ENCODE data around the gene FEZ2. TPM values are rescaled to one million over a fixed set of nuclear protein-coding genes. Genes with fewer than 3 reads are reported as not detected.

The FEZ2 gene
- total and polyA plus RNA-seq, 7 experiments from 2014 or later = 1.7 to 21.9 (median 11.8) TPM

GRCh38 chr2:36559221-36559942 lies 38.6 kb downstream of the FEZ2 start:
- Histone ChIP-seq H3K9me3 (ENCODE audit: control insufficient read depth in 2 of 3, low read length in 3 of 3) (no peaks in the 10 kb centered on the region), H3K27ac (ENCODE audit: low read depth, low read length) (no peak overlapping the region), H3K27me3 (ENCODE audit: control insufficient read depth in 2 of 2, insufficient read depth in 2 of 2, low read length in 2 of 2) (no peaks in the 10 kb centered on the region), H3K36me3 (ENCODE audit: control insufficient read depth in 2 of 3, insufficient read depth in 3 of 3, low read length in 3 of 3) (peaks cover 0 to 16% (median 0%) of the 10 kb centered on the region in 3 experiments), H3K4me1 (ENCODE audit: control insufficient read depth in 2 of 2, insufficient read depth in 2 of 2, low read length in 2 of 2) (no peaks in the 10 kb centered on the region), H3K4me3 (ENCODE audit: low read length) (no peak overlapping the region)
- peaks cover 0 to 17% (median 5%) of the 10 kb centered on the region in 7 donors for H3K4me1 Mint-ChIP-seq
- intact Hi-C loops (cut with micrococcal nuclease) = no loop called here
- no peaks in the 10 kb centered on the region for H3K27me3 Mint-ChIP-seq
- ATAC-seq (no peak), DNase-seq (no peak)
- H3K9me3 Mint-ChIP-seq = no peaks in the 10 kb centered on the region
- ChIA-PET POLR2A (no interaction called here), CTCF (interaction anchor here (1.2 kb wide), 1 partner anchor 10 kb away, joined by 4 read pairs; no protein-coding TSS in a partner anchor)
- peak overlapping the region in 1 of 9 donors; percentile 3 for H3K27ac Mint-ChIP-seq
- peaks cover 11 to 68% (median 28%) of the 10 kb centered on the region in 5 donors for H3K36me3 Mint-ChIP-seq
- H3K4me3 Mint-ChIP-seq = no peak overlapping the region

- Mint-ChIP-seq H3K36me3 (peaks cover 8 to 73% (median 33%) of the 10 kb centered on the region in 5 donors), H3K9me3 (no peaks in the 10 kb centered on the region), H3K4me3 (no peak overlapping the region), H3K27ac (no peak overlapping the region), H3K4me1 (peaks cover 0 to 5% (median 0%) of the 10 kb centered on the region in 7 donors), H3K27me3 (no peaks in the 10 kb centered on the region)
- Histone ChIP-seq H3K9me3 (ENCODE audit: control insufficient read depth in 2 of 3, low read length in 3 of 3) (no peaks in the 10 kb centered on the region), H3K27ac (ENCODE audit: low read depth, low read length) (no peak overlapping the region), H3K4me1 (ENCODE audit: control insufficient read depth in 2 of 2, insufficient read depth in 2 of 2, low read length in 2 of 2) (no peaks in the 10 kb centered on the region), H3K4me3 (ENCODE audit: low read length) (no peak overlapping the region), H3K27me3 (ENCODE audit: control insufficient read depth in 2 of 2, insufficient read depth in 2 of 2, low read length in 2 of 2) (no peaks in the 10 kb centered on the region), H3K36me3 (ENCODE audit: control insufficient read depth in 2 of 3, insufficient read depth in 3 of 3, low read length in 3 of 3) (peaks cover 0 to 14% (median 2%) of the 10 kb centered on the region in 3 experiments)
- ATAC-seq (no peak), DNase-seq (no peak)
- POLR2A ChIA-PET = no interaction called here
- intact Hi-C loops (cut with micrococcal nuclease) = no loop called here
- CTCF ChIA-PET = no interaction called here
Observed at GRCh38 chr2:36556842-36557241, 41.1 kb downstream of the FEZ2 start.

- Mint-ChIP-seq H3K27me3 (no peaks in the 10 kb centered on the region), H3K4me3 (no peak overlapping the region), H3K9me3 (no peaks in the 10 kb centered on the region), H3K36me3 (peaks cover 8 to 74% (median 43%) of the 10 kb centered on the region in 5 donors), H3K27ac (no peak overlapping the region), H3K4me1 (peaks cover 0 to 2% (median 0%) of the 10 kb centered on the region in 7 donors)
- ChIA-PET CTCF (no interaction called here), POLR2A (no interaction called here)
- H3K4me1 ChIP-seq (ENCODE audit: control insufficient read depth in 2 of 2, insufficient read depth in 2 of 2, low read length in 2 of 2) = no peaks in the 10 kb centered on the region
- H3K36me3 ChIP-seq (ENCODE audit: control insufficient read depth in 2 of 3, insufficient read depth in 3 of 3, low read length in 3 of 3) = peaks cover 0 to 17% (median 5%) of the 10 kb centered on the region in 3 experiments
- no peak overlapping the region for H3K4me3 ChIP-seq (ENCODE audit: low read length)
- intact Hi-C loops (cut with micrococcal nuclease) = no loop called here
- no peaks in the 10 kb centered on the region for H3K27me3 ChIP-seq (ENCODE audit: control insufficient read depth in 2 of 2, insufficient read depth in 2 of 2, low read length in 2 of 2)
- DNase-seq = no peak
- H3K27ac ChIP-seq (ENCODE audit: low read depth, low read length) = no peak overlapping the region
- no peak for ATAC-seq
- no peaks in the 10 kb centered on the region for H3K9me3 ChIP-seq (ENCODE audit: control insufficient read depth in 2 of 3, low read length in 3 of 3)
Observed at GRCh38 chr2:36555789-36556188, 42.2 kb downstream of the FEZ2 start.

- POLR2A ChIA-PET = no interaction called here
- intact Hi-C loops (cut with micrococcal nuclease) = no loop called here
- H3K27me3 Mint-ChIP-seq = no peaks in the 10 kb centered on the region
Observed at GRCh38 chr2:36554531-36554930, 43.4 kb downstream of the FEZ2 start.

GRCh38 chr2:36553683-36554082 lies 44.3 kb downstream of the FEZ2 start:
- no peak overlapping the region for H3K4me3 Mint-ChIP-seq
- intact Hi-C loops (cut with micrococcal nuclease) = no loop called here
- Histone ChIP-seq H3K9me3 (ENCODE audit: control insufficient read depth in 2 of 3, low read length in 3 of 3) (no peaks in the 10 kb centered on the region), H3K36me3 (ENCODE audit: control insufficient read depth in 2 of 3, insufficient read depth in 3 of 3, low read length in 3 of 3) (peaks cover 0 to 10% (median 5%) of the 10 kb centered on the region in 3 experiments), H3K4me3 (ENCODE audit: low read length) (no peak overlapping the region), H3K4me1 (ENCODE audit: control insufficient read depth in 2 of 2, insufficient read depth in 2 of 2, low read length in 2 of 2) (peaks cover 0 to 4% of the 10 kb centered on the region in 2 donors), H3K27me3 (ENCODE audit: control insufficient read depth in 2 of 2, insufficient read depth in 2 of 2, low read length in 2 of 2) (no peaks in the 10 kb centered on the region), H3K27ac (ENCODE audit: low read depth, low read length) (no peak overlapping the region)
- H3K27me3 Mint-ChIP-seq = no peaks in the 10 kb centered on the region
- POLR2A ChIA-PET = no interaction called here
- peak overlapping the region in 1 of 9 donors; percentile 32 for H3K27ac Mint-ChIP-seq
- no peaks in the 10 kb centered on the region for H3K9me3 Mint-ChIP-seq
- CTCF ChIA-PET = no interaction called here
- peaks cover 6 to 16% (median 14%) of the 10 kb centered on the region in 7 donors for H3K4me1 Mint-ChIP-seq
- DNase-seq (no peak), ATAC-seq (peak; percentile 55)
- peaks cover 12 to 61% (median 37%) of the 10 kb centered on the region in 5 donors for H3K36me3 Mint-ChIP-seq

More at GRCh38 chr2:36554531-36554930, 43.4 kb downstream of the FEZ2 start:
- Histone ChIP-seq H3K27me3 (ENCODE audit: control insufficient read depth in 2 of 2, insufficient read depth in 2 of 2, low read length in 2 of 2) (no peaks in the 10 kb centered on the region), H3K27ac (ENCODE audit: low read depth, low read length) (no peak overlapping the region), H3K4me3 (ENCODE audit: low read length) (no peak overlapping the region), H3K9me3 (ENCODE audit: control insufficient read depth in 2 of 3, low read length in 3 of 3) (no peaks in the 10 kb centered on the region), H3K4me1 (ENCODE audit: control insufficient read depth in 2 of 2, insufficient read depth in 2 of 2, low read length in 2 of 2) (peaks cover 0 to 4% of the 10 kb centered on the region in 2 donors), H3K36me3 (ENCODE audit: control insufficient read depth in 2 of 3, insufficient read depth in 3 of 3, low read length in 3 of 3) (peaks cover 0 to 14% (median 5%) of the 10 kb centered on the region in 3 experiments)
- CTCF ChIA-PET = no interaction called here
- Mint-ChIP-seq H3K36me3 (peaks cover 12 to 66% (median 42%) of the 10 kb centered on the region in 5 donors), H3K27ac (no peak overlapping the region), H3K4me1 (peaks cover 0 to 7% (median 6%) of the 10 kb centered on the region in 7 donors), H3K9me3 (no peaks in the 10 kb centered on the region), H3K4me3 (no peak overlapping the region)
- ATAC-seq = peak; percentile 54
- DNase-seq = no peak

GRCh38 chr2:36550006-36550405 lies 48.0 kb downstream of the FEZ2 start:
- ChIA-PET CTCF (no interaction called here), POLR2A (interaction anchor here (0.6 kb wide), 1 partner anchor 9 kb away, joined by 3 read pairs; no protein-coding TSS in a partner anchor)
- Mint-ChIP-seq H3K27ac (peak overlapping the region in 3 of 9 donors; percentile 3 to 78 (median 20)), H3K4me1 (peaks cover 6 to 22% (median 18%) of the 10 kb centered on the region in 7 donors), H3K9me3 (no peaks in the 10 kb centered on the region), H3K36me3 (peaks cover 11 to 54% (median 39%) of the 10 kb centered on the region in 5 donors), H3K27me3 (no peaks in the 10 kb centered on the region), H3K4me3 (peak overlapping the region in 6 of 10 donors; percentile 14 to 69 (median 30))
- intact Hi-C loops (cut with micrococcal nuclease) = no loop called here
- H3K27me3 ChIP-seq (ENCODE audit: control insufficient read depth in 2 of 2, insufficient read depth in 2 of 2, low read length in 2 of 2) = no peaks in the 10 kb centered on the region
- H3K4me3 ChIP-seq (ENCODE audit: low read length) = no peak overlapping the region
- H3K27ac ChIP-seq (ENCODE audit: low read depth, low read length) = no peak overlapping the region
- no peak for DNase-seq
- H3K36me3 ChIP-seq (ENCODE audit: control insufficient read depth in 2 of 3, insufficient read depth in 3 of 3, low read length in 3 of 3) = peaks cover 0 to 10% (median 5%) of the 10 kb centered on the region in 3 experiments
- H3K9me3 ChIP-seq (ENCODE audit: control insufficient read depth in 2 of 3, low read length in 3 of 3) = no peaks in the 10 kb centered on the region
- no peak for ATAC-seq
- peaks cover 0 to 4% of the 10 kb centered on the region in 2 donors for H3K4me1 ChIP-seq (ENCODE audit: control insufficient read depth in 2 of 2, insufficient read depth in 2 of 2, low read length in 2 of 2)

Data from naive thymus-derived CD4-positive, alpha-beta T cell (primary cell).